Measurements from ENCODE around the gene LRRN4CL.
"Not testable (repeated sequence)": the region's sequence is repeated elsewhere in the genome, so short reads cannot be mapped to it uniquely, and the experiment has no call there.

LRRN4CL gene

DNA sequence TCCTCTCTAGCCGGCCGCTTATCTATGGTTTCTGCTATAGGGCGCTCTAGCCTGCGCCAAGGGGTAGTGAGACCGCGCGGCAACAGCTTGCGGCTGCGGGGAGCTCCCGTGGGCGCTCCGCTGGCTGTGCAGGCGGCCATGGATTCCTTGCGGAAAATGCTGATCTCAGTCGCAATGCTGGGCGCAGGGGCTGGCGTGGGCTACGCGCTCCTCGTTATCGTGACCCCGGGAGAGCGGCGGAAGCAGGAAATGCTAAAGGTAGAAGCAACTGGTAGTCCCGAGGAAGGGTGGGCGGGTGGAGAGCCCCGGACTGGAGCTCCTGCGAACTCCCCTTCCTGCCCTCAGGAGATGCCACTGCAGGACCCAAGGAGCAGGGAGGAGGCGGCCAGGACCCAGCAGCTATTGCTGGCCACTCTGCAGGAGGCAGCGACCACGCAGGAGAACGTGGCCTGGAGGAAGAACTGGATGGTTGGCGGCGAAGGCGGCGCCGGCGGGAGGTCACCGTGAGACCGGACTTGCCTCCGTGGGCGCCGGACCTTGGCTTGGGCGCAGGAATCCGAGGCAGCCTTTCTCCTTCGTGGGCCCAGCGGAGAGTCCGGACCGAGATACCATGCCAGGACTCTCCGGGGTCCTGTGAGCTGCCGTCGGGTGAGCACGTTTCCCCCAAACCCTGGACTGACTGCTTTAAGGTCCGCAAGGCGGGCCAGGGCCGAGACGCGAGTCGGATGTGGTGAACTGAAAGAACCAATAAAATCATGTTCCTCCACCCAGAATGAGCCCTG, 17.5 kb downstream of the LRRN4CL start, which contains the start of the genes LBHD1 and UQCC3:
LBHD1 (minus strand) TSS at position 660 of the 782 bp plus-strand sequence. CDS start 2,236 bp downstream, outside the sequence.
UQCC3 (plus strand) TSS at position 66 of the 782 bp plus-strand sequence; CDS start at position 139, 73 bp downstream.
- peak within 1 kb of the TSS; percentile 99 for H3K4me3 Mint-ChIP-seq
- H3K27ac Mint-ChIP-seq = peak within 1 kb of the TSS; percentile 98
- H3K9me3 Mint-ChIP-seq = no peaks in the 10 kb centered on the region
- peaks cover 74% of the 10 kb centered on the region for H3K4me1 Mint-ChIP-seq
- ATAC-seq = peak; percentile 91
- no peaks in the 10 kb centered on the region for H3K27me3 Mint-ChIP-seq
- peak; percentile 78 to 88 for DNase-seq

DNA sequence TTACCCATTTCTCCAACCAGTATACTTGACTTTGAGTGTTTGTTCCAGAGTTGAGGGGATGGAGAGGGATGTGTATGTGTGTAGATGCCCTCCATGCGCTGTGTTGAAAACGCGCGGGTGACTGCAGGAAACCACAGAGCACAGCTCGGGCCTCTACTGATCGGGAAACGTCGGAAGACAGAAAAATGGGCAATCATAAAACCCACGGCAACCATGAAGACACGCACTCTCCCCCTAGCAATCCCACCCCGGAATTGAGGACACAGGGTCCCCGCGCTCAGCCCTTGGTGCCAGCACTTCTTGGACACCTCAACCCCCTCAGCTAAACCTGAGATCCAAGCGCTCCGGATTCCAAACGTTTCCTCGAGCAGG, 18.1 kb downstream of the LRRN4CL start:
- H3K9me3 Mint-ChIP-seq = no peaks in the 10 kb centered on the region
- DNase-seq (no peak), ATAC-seq (peak; percentile 35)
- H3K27ac Mint-ChIP-seq = peak overlapping the region; percentile 98
- H3K4me3 Mint-ChIP-seq = peak overlapping the region; percentile 99
- H3K4me1 Mint-ChIP-seq = peaks cover 74% of the 10 kb centered on the region
- no peaks in the 10 kb centered on the region for H3K27me3 Mint-ChIP-seq

- peaks cover 68% of the 10 kb centered on the region for H3K4me1 Mint-ChIP-seq
- no peaks in the 10 kb centered on the region for H3K9me3 Mint-ChIP-seq
- peak overlapping the region in 1 of 2 donors; percentile 87 for H3K27ac Mint-ChIP-seq
- H3K27me3 Mint-ChIP-seq = no peaks in the 10 kb centered on the region
- ATAC-seq = no peak
- H3K4me3 Mint-ChIP-seq = peak overlapping the region; percentile 99
- no peak for DNase-seq
These were observed 19.7 kb downstream of the LRRN4CL start for GRCh38 chr11:62669420-62670161.

- peak overlapping the region; percentile 91 to 95 for H3K4me3 Mint-ChIP-seq
- no peak for ATAC-seq
- no peaks in the 10 kb centered on the region for H3K27me3 Mint-ChIP-seq
- no peak overlapping the region for H3K27ac Mint-ChIP-seq
- no peak for DNase-seq
- no peaks in the 10 kb centered on the region for H3K9me3 Mint-ChIP-seq
- H3K4me1 Mint-ChIP-seq = peaks cover 70% of the 10 kb centered on the region
These were observed 21.9 kb downstream of the LRRN4CL start for GRCh38 chr11:62667460-62667859.

- H3K4me1 Mint-ChIP-seq = peaks cover 66% of the 10 kb centered on the region
- no peaks in the 10 kb centered on the region for H3K9me3 Mint-ChIP-seq
- H3K27ac Mint-ChIP-seq = peak overlapping the region; percentile 57 to 74
- no peak for ATAC-seq
- no peak for DNase-seq
- H3K4me3 Mint-ChIP-seq = peak overlapping the region; percentile 91 to 95
- H3K27me3 Mint-ChIP-seq = no peaks in the 10 kb centered on the region
These were observed 22.9 kb downstream of the LRRN4CL start for GRCh38 chr11:62666259-62666926.

- DNase-seq = peak; percentile 59 to 69
These were observed 23.6 kb downstream of the LRRN4CL start for GRCh38 chr11:62665599-62666258.

GRCh38 chr11:62665075-62665598, 24.2 kb downstream of the LRRN4CL start, which contains the start of the genes C11orf98 and CSKMT:
Gene C11orf98, minus strand, starts transcription at chr11:62665210. Its CDS starts 41 bp downstream, at chr11:62665169.
Gene CSKMT, plus strand, starts transcription at chr11:62665312. Its CDS starts 568 bp downstream, at chr11:62665880.
- Mint-ChIP-seq H3K27ac (peak within 1 kb of the TSS; percentile 98 to 99), H3K4me1 (peaks cover 54% of the 10 kb centered on the region), H3K9me3 (no peaks in the 10 kb centered on the region), H3K27me3 (no peaks in the 10 kb centered on the region), H3K4me3 (peak within 1 kb of the TSS; percentile 91 to 95)
- peak; percentile 97 for DNase-seq
- ATAC-seq = peak; percentile 91

More at GRCh38 chr11:62665599-62666258, 23.6 kb downstream of the LRRN4CL start:
- Mint-ChIP-seq H3K27ac (peak overlapping the region; percentile 98 to 99), H3K9me3 (no peaks in the 10 kb centered on the region), H3K4me1 (peaks cover 60% of the 10 kb centered on the region), H3K4me3 (peak overlapping the region; percentile 91 to 95), H3K27me3 (no peaks in the 10 kb centered on the region)
- ATAC-seq = peak; percentile 56

- H3K4me1 Mint-ChIP-seq = peaks cover 48% of the 10 kb centered on the region
- peak in 1 of 2 donors; percentile 74 for DNase-seq
- peak overlapping the region; percentile 91 to 95 for H3K4me3 Mint-ChIP-seq
- no peaks in the 10 kb centered on the region for H3K27me3 Mint-ChIP-seq
- peak overlapping the region; percentile 98 to 99 for H3K27ac Mint-ChIP-seq
- no peaks in the 10 kb centered on the region for H3K9me3 Mint-ChIP-seq
- peak; percentile 75 for ATAC-seq
These were observed 24.8 kb downstream of the LRRN4CL start for GRCh38 chr11:62664405-62665074.

GRCh38 chr11:62656796-62657429, 32.4 kb downstream of the LRRN4CL start:
- no peak overlapping the region for H3K27ac Mint-ChIP-seq
- H3K9me3 Mint-ChIP-seq = no peaks in the 10 kb centered on the region
- H3K4me3 Mint-ChIP-seq = no peak overlapping the region
- peaks cover 28% of the 10 kb centered on the region for H3K4me1 Mint-ChIP-seq
- DNase-seq (no peak), ATAC-seq (no peak)
- H3K27me3 Mint-ChIP-seq = no peaks in the 10 kb centered on the region

DNA sequence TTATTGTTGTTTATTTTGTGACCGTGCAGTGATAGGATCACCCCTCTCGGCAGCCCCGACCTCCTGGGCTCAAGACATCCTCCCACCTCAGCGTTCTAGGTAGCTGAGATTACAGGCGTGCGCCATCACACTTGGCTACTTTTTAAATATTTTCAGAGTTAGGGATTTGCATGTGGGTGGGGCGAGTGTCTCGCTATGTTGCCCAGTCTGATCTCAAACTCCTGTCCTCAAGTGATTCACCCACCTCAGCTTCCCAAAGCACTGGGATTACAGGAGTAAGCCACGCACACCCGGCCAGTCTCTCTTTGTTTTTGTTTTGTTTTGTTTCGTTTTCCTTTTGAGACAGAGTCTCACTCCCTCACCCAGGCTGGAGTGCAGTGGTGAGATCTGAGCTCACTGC, 35.0 kb downstream of the LRRN4CL start:
- no peaks in the 10 kb centered on the region for H3K9me3 Mint-ChIP-seq
- H3K4me3 Mint-ChIP-seq = peak overlapping the region; percentile 49 to 58
- no peaks in the 10 kb centered on the region for H3K27me3 Mint-ChIP-seq
- H3K27ac Mint-ChIP-seq = no peak overlapping the region
- ATAC-seq (no peak), DNase-seq (no peak)
- H3K4me1 Mint-ChIP-seq = peaks cover 40% of the 10 kb centered on the region

DNA sequence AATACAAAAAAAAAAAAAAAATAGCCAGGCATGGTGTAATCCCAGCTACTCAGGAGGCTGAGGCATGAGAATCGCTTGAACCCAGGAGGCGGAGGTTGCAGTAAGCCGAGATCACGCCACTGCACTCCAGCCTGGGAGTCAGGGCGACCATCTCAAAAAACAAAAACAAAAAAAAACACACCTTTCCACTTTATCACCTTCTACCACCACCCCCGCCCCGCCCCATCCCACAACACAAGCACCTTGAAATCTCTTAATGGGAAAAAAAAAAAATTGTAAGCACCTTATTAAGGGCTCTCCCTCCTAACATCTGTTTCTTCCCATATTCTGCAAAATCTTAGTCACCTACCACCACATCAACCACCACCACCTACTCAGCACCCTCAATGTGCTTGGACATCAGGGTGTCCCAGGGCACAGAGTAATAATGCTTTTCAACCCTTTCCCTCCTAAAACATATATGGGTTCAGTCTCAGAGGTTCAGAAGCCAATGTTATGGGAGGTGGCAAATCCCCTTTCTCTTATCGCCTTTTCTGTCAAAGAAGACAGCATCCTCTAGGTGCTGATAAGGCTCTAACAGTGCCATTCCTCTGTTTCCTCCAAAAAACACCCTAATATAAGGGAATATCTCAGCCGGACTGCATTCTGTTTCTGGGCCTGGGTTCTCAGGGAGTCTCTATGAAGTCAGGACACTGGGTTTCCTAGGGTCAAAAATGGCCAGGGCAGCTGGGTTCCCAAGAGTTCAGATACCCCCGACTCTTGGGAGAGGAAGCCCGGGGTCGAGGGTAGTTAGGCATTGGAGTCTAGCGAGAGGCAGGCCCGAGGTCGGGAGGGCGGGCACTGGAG, 36.9 kb downstream of the LRRN4CL start:
- peak in 1 of 2 donors; percentile 43 for DNase-seq
- Mint-ChIP-seq H3K27ac (peak overlapping the region; percentile 81 to 96), H3K4me1 (peaks cover 46% of the 10 kb centered on the region), H3K9me3 (no peaks in the 10 kb centered on the region), H3K27me3 (no peaks in the 10 kb centered on the region), H3K4me3 (peak overlapping the region; percentile 92 to 93)
- ATAC-seq = peak; percentile 45

- not testable (repeated sequence) for ATAC-seq, H3K27me3 Mint-ChIP-seq, H3K4me3 Mint-ChIP-seq, DNase-seq, H3K9me3 Mint-ChIP-seq
- Mint-ChIP-seq H3K27ac (peak overlapping the region in 1 of 2 donors; percentile 91), H3K4me1 (peaks cover 57% of the 10 kb centered on the region)
These were observed 39.0 kb downstream of the LRRN4CL start for GRCh38 chr11:62650283-62650682.

DNA sequence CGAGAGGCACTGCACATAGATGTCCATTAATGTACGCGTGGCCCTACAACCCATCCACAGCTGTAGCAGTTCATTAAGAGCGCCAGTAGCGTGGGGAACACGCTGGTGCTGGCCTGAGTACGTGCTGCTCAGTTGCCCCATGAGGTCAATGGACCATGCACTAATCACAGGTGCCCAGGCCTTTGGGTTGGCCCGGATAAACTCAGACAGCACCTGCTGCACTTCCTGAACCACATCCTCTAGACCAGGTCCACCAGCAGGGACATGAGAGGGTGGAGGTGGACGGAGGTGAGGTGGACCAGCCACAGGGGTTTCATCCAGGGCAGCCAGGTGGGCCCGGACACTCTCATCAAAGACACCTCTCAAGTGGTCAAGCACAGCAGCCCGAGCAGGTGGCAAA, 39.8 kb downstream of the LRRN4CL start:
- Mint-ChIP-seq H3K4me1 (peaks cover 58% of the 10 kb centered on the region), H3K4me3 (no peak overlapping the region), H3K27ac (peak overlapping the region in 1 of 2 donors; percentile 39), H3K27me3 (no peaks in the 10 kb centered on the region), H3K9me3 (no peaks in the 10 kb centered on the region)
- no peak for ATAC-seq
- DNase-seq = no peak

Data from stimulated activated naive CD8-positive, alpha-beta T cell treated with anti-CD3 and anti-CD28 coated beads, Interleukin-15, amount 100 ng/mL, for 72 hours (primary cell).